ENCODE results near the gene FLII. TPM values are rescaled to one million over a fixed set of nuclear protein-coding genes. Genes with fewer than 3 reads are reported as not detected.

FLII gene
- total and polyA plus RNA-seq, 2 donors (not counting 3 experiments of a cell fraction or from before 2014, with no cell fraction given): 397 to 582 TPM

GRCh38 chr17:18213666-18214270 is 44.8 kb downstream of the FLII start:
- POLR2A ChIA-PET: interaction anchor here (0.7 kb wide), 1 partner anchor 22 kb away, joined by 3 read pairs; no protein-coding TSS in a partner anchor
- FAIRE-seq: no peak
- no peaks in the 10 kb centered on the region for H3K27me3 ChIP-seq (ENCODE audit: control insufficient read depth in 2 of 2, insufficient read depth in 2 of 2, low read length in 2 of 2)
- intact Hi-C loops (cut with micrococcal nuclease) (no loop called here), dilution Hi-C loops (cut with MboI; ENCODE audit: extremely low pct_ligation_motif_present, low sequenced_read_pairs) (no loop called here)
- no peak for TF ChIP-seq POLR2AphosphoS5 (IDR thresholded peaks at IDR 0.05; ENCODE audit: insufficient read depth, low read depth, low read length)
- no peak for TF ChIP-seq GATA2 (IDR thresholded peaks at IDR 0.05; ENCODE audit: insufficient read depth, insufficient read length, low read depth, low read length)
- TF ChIP-seq MAX (IDR thresholded peaks at IDR 0.05; ENCODE audit: insufficient read depth, insufficient read length): no peak
- TF ChIP-seq POLR2A (IDR thresholded peaks at IDR 0.05; ENCODE audit: low read depth, low read length): no peak
- TF ChIP-seq, protein P1, sequence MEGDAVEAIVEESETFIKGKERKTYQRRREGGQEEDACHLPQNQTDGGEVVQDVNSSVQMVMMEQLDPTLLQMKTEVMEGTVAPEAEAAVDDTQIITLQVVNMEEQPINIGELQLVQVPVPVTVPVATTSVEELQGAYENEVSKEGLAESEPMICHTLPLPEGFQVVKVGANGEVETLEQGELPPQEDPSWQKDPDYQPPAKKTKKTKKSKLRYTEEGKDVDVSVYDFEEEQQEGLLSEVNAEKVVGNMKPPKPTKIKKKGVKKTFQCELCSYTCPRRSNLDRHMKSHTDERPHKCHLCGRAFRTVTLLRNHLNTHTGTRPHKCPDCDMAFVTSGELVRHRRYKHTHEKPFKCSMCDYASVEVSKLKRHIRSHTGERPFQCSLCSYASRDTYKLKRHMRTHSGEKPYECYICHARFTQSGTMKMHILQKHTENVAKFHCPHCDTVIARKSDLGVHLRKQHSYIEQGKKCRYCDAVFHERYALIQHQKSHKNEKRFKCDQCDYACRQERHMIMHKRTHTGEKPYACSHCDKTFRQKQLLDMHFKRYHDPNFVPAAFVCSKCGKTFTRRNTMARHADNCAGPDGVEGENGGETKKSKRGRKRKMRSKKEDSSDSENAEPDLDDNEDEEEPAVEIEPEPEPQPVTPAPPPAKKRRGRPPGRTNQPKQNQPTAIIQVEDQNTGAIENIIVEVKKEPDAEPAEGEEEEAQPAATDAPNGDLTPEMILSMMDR (IDR thresholded peaks at IDR 0.05; ENCODE audit: extremely low read depth in 1 of 2, insufficient read depth in 1 of 2, low read depth in 1 of 2, low read length in 2 of 2): no peak
- no peak for TF ChIP-seq JUN (IDR thresholded peaks at IDR 0.05; ENCODE audit: borderline replicate concordance, insufficient read depth, insufficient read length, low read depth)
- no peaks in the 10 kb centered on the region for H3K4me1 ChIP-seq (ENCODE audit: control insufficient read depth, extremely low read depth, insufficient read depth, low read length)
- no peak overlapping the region for H3K4me2 ChIP-seq (ENCODE audit: insufficient read depth, low read length)
- no TSS peak for BruUV-seq (replicated peaks)
- CTCF ChIA-PET: interaction anchor here (1.0 to 1.6 kb wide), 2 partner anchors 73 kb away, joined by 3 to 6 read pairs; no protein-coding TSS in a partner anchor
- H3K36me3 ChIP-seq (ENCODE audit: control insufficient read depth in 2 of 2, extremely low read depth in 1 of 2, insufficient read depth in 2 of 2, low read length in 2 of 2): peaks cover 0 to 9% of the 10 kb centered on the region in 2 experiments
- no peaks in the 10 kb centered on the region for H3K9me3 ChIP-seq (replicated peaks; ENCODE audit: control insufficient read depth, insufficient read depth, low read length)
- no peaks in the 10 kb centered on the region for H3K9me1 ChIP-seq (replicated peaks; ENCODE audit: control insufficient read depth, extremely low read depth, insufficient read depth, low read length)
- H3K9ac ChIP-seq (replicated peaks; ENCODE audit: extremely low read depth, insufficient read depth, low read length): no peak overlapping the region
- no peak overlapping the region for H3K27ac ChIP-seq (ENCODE audit: insufficient read depth, low read depth, low read length)
- no peak for DNase-seq (ENCODE audit: low read depth, low spot score)
- no peaks in the 10 kb centered on the region for H4K20me1 ChIP-seq (replicated peaks; ENCODE audit: control insufficient read depth, extremely low read depth, insufficient read depth, low read length)
- no peak overlapping the region for H2AFZ ChIP-seq (ENCODE audit: low read depth, low read length)
- H3K4me3 ChIP-seq (replicated peaks in 1 of 3; ENCODE audit: insufficient read depth in 1 of 3, low read depth in 1 of 3, low read length in 3 of 3): no peak overlapping the region
- no peaks in the 10 kb centered on the region for H3K79me2 ChIP-seq (ENCODE audit: control insufficient read depth, insufficient read depth, low read length)

All from endothelial cell of umbilical vein (primary cell).